NK-92 (cell line): ENCODE measurements around the gene PLBD2.
"Not testable (repeated sequence)": the region's sequence is repeated elsewhere in the genome, so short reads cannot be mapped to it uniquely, and the experiment has no call there.

Experiments
- DNase-seq: peaks from one replicate; lab custom pipeline; 2025; ENCODE audit not compliant: unreplicated experiment; lab: John Stamatoyannopoulos, UW

The PLBD2 gene

DNA sequence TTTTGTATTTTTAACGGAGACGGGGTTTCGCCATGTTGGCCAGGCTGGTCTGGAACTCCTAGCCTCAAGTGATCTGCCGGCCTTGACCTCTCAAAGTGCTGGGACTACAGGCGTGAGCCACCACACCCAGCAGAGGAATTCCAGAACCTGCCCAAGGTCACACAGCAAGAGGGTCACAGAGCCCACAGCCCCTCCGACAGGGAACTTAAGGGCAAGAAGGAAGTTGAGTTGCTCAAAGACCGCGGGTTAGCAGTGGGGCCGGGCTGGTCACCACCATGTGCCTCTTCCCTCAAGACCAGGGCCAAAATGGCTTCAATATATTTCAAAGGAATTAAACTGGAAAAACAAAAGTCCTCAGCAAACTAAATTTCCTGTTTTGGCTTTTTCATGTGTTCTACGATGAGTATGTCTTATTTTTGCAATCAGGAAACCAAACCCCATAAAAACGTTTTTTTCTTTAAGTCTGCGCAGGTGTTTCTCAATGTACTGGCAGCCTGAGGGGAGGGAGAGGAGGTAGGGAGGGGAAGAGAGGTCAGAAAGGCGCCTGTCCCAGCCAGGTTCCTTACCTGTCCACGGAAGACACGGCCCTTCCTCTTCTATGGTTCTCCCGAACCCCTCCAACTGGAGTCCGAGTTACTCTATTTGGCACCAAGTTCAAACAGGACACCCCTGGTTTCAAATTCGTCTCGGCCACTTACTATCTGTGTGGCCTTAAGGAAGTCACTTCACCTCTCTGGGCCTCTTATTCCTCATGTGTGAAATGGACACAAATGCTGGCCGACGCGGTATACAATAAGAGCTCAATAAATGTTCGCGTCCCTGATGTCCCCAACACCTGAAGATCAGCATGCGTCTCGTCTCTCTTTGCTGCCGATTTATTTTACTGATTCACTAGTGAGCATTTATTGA, 24.3 kb upstream of the PLBD2 start:
- DNase-seq, result no peak

DNA sequence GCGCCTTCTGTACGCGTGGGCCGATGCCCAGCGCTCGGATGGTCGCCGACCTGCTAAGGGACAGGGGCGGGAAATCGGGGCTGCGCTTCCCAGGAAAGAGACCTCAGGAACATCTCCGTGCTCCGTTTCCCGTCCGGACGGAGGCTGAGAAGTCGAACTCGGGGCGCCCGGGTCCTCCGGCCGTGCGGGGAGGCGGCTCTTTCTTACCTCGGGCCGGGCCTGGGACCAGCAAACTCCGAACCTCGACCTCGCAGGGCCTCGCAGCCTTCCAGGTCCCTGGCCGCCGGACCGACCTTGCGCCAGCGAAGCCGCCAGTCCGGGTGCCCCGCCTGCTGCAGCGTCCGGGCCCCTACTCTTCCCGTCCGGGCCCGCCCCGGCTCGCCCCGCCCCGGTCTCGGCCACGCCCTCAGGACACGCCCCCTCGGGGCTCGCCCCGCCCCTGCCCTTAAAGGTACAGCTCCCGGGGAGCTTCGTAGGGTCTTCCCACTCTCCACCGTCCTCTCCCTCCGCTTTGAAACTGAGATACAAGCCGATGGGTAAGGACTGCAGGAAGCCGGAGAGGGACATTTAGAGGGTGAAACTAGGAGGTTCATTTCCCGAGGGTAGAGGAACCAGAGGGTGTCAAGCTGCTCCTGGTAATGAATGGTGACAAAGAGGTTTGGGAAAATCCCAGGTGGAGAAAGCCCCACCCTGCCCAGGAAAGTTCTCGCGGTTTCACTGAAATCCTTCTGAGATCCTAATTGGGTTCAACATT, 23.4 kb upstream of the PLBD2 start, which contains the start of gene SLC8B1:
TSS of gene SLC8B1 (minus strand) at position 324 of the 754 bp plus-strand sequence. CDS start 2,231 bp downstream, outside the sequence.
- DNase-seq, result peak; percentile 9

DNA sequence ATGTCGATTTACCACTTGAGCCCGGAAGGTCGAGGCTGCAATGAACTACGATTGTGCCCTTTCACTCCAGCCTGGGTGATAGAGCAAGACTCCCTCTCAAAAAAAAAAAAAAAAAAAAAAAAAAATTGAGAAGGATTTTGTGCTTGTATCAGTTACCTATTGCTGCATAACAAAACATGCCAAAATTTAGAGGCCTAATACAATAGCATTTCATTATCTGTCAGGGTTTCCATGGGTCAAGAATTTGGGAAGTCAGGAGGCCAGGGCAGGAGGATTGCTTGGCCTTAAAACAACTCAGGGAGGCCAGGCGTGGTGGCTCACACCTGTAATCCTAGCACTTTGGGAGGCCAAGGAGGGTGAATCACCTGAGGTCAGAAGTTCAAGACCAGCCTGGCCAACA, 18.8 kb upstream of the PLBD2 start:
- DNase-seq, result no peak

DNA sequence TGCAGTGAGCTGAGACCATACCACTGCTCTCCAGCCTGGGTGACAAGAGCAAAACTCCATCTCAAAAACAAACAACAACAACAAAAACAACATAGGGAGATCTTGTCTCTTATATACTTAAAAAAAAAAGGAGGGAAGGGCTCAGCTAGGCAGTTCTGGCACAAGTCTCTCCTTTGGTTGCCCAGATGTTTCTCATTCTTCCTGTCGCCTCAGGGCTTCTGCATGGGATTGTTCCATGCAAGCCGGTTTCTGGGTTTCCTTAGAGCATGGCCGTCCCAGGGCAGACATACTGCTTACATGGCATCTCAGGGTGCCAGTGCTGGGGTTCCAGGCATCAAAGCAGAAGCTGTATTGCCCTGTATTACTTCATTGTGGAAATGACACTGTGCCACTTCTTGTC, 18.3 kb upstream of the PLBD2 start:
- DNase-seq, result no peak

DNA sequence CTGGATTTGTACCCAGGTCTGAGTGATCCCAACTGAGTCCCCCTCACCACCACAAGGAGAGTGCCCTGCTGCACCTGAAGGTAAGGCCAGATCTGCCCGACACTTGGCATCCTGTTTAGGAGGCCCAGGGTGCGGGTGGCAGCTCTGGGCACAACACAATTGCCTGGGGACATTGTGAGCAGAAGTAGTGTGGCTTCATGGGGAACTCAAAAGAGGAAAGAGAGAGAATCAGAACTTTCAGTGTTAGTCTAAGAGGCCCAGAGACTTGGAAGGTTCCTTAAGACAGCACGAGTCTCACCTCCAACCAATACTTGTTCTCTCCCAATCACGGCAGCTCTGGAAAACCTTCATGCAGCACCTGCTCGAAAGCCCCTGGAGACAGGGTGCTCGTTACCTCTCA, 16.9 kb upstream of the PLBD2 start:
- DNase-seq, result no peak

DNA sequence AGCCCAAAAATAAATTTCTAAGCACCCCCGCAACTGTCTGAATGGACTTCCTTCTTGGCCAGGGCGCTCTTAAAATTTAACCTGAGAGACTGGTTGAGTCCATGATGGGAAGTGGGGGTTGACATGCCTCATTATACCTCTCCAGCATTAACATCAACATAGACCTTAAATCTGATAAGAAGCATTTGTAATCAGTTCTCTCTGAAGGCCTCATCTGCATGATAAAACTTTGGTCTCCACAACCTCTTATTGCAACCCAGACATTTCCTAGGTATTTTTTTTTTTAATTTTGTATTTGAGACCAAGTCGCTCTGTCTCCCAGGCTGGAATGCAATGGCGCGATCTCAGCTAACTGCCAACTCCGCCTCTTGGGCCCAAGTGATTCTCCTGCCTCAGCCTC, 13.1 kb upstream of the PLBD2 start:
- DNase-seq, result no peak

DNA sequence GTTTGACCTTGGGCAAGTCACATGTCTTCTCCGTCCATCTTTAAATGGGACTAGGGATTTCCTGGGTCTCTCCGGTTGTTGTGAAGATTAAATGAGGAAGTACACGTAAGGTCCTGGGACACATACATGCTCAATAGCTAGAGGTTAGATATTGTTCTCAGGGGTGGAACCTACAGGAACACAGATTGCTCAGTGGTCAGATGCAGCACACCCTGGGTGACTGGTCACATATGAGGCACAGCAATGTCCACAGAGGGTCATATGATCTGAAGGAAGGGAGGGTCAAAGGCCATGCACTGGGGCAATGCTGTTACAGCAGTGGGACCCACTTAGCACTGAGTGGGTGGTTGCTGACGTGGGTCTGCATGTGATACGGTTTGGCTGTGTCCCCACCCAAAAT, 12.0 kb upstream of the PLBD2 start:
- DNase-seq, result no peak

DNA sequence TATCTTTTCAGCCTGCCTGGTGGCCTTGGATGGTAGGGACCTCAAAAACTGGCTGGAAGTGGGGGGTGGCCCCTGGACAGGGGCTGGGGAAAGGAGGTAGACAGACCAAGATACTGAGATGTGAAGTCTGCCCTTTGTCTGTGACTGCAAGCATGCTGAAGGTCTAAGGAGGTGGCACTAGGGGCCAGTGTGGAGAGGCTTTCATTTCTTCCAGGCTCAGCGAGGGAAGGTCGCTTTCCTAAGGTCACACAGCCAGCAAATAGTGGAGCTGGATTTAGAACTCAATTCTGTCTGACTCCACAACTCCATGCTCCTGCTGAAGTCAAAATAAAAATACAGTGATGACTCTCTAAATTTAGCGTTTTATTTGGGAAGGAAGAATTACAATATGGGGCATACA, 11.3 kb upstream of the PLBD2 start:
- no peak for DNase-seq

DNA sequence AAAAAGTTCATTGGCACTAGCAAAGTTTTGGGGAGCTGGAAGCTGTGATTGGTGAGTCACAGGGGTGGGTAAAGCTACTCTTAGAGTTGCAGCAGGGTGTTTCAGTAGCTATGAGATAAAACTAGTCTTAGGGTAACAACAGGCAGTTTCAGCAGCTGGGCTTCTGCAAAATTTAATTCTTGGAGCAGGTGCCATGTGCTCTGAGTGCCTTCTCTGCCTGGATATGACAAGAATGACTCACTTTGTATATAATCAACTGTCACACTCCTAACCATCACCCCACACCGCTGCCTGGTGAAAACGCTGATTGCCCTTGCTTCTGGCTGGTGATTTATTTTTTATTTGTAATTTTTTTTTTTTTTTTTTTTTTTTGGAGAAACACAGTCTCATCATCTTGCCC, 10.5 kb upstream of the PLBD2 start:
- no peak for DNase-seq

DNA sequence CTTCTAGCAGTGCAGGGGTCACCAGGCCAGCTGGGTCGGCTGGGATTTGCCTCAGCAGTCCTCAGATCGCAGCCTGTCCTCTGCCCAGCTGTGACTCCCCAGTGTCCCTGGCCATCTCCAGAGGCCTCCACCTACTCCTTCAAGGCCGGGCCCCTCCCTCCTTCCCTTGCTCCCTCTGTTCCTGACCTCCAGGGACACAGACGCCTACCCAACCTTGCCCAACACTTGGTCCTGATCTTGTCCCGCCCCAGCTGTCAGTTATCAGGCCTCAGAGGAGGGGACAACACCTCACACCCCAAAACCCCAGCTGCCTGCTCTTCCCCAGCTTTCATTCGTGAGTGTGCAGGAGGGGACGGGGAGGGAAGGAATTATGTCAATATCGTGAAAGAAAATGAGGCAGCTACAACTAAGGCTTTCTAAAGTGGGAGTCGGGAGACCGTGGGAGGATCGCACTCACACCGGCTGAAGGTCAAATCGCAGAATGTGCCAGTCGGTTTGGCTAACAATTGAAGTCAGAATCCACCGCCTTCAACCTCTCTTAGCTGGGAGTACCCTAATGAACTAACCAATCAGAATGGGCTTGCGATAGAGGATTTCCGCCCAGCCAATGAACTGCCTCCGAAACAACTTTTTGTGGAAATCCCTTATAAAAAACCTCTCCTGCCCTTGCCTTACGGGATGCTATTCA, 9.4 kb upstream of the PLBD2 start:
- DNase-seq, result no peak

DNA sequence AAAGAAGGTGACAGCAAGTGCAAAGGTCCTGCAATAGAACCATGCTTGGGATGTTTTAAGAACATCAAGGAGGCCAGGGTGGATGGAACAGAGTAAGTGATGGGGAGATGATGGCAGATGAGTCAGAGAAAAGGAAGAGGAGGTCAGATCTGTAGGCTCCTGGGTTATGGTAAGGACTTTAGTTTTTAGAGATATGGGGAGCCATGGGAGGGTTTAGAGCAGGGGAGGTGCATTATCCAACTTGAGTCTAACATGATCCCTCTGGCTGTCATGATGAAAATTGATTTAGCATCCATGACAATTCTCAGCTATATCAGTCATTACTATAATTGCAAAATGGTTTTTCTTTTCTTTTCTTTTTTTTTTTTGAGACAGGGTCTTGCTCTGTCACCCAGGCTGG, 7.3 kb upstream of the PLBD2 start:
- DNase-seq, result no peak

DNA sequence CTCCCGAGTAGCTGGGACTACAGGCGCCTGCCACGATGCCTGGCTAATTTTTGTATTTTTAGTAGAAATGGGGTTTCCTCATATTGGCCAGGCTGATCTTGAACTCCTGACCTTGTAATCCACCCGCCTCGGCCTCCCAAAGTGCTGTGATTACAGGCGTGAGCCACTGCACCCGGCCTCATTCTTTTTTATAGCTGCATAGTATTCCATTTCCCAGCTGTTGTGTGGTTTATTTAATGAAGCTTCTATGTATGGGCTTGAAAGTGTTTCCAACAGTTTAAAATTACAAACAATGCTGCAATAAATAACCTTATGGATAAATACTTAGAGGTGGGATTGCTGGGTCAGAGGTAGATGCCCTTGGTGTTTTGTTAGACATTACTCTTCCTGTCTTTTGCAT, 4.2 kb upstream of the PLBD2 start:
- DNase-seq, result not testable (repeated sequence)

DNA sequence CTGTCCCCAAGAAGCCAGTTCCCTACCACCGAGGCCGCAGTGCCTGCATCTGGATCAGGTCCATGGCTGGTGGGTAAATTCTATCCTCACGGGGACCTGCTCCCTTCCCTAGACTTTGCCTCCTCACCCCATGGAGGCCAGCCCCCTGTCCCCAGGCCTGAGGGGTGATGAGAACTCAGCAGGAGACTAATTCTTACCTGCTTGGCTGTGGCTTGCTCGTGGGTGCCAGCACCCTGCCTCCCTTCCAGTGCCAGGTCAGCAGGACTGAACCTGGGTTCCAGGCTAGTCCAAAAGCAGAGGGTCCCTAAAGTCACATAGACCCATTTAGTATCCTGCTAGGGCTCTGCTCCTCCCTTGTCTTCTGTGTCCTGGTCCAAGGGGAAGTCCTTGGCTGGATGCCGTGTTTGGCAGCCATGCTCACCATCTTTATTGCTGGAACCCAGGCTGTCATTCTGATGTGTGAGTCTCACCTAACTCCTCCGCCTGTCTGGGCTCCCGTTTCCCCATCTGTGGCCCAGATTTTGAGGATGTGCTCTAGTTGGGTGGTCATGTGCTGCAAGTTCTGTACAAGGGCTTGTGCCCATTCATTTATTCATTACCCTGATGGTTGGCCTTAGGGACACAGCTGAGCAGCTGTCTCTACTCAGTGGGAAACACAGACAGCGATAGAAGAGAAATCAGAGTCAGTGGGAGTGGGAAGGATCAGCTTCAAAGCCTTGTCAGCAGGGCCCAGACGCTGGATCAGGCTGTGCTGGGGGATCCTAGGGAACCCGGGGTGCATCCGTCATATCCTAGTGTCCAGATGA, 949 bp downstream of the PLBD2 start:
- no peak for DNase-seq

DNA sequence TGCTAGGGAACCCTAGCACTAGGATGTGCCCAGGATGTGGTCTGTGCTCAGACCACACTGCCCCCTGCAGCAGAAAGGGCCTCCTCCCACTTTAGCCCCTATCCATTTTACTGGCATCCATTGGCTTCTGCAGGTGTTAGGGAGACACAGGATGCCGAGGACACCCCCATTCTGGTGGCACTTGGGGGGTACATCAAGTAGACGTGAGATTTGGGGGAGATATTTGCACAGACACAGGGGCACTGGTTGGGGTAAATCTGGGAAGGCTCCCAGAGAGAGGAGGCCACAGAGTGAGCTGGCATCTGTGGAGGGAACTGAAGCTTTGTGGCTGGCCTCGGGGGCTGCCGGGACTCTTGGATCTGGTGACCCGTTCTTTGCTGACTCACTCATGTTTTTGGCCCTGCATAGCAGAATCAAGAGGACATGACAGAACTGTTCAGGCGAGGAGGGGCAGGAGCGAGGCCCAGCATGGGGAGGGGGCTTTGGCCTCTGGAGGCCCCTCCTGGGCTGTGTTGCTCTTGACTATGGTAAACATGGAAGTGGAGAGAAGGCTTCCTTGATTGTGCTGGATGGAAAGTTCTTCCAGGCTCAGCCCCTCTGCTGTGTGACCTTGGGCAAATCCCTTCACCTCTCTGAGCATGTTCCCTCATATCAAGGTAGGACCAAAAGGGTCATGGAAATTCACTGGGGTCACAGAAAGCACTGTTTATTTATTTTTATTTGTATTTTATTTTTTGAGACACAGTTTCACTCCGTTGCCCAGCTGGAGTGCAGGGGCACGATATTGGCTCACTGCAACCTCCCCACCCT, 1.8 kb downstream of the PLBD2 start:
- DNase-seq, result no peak

DNA sequence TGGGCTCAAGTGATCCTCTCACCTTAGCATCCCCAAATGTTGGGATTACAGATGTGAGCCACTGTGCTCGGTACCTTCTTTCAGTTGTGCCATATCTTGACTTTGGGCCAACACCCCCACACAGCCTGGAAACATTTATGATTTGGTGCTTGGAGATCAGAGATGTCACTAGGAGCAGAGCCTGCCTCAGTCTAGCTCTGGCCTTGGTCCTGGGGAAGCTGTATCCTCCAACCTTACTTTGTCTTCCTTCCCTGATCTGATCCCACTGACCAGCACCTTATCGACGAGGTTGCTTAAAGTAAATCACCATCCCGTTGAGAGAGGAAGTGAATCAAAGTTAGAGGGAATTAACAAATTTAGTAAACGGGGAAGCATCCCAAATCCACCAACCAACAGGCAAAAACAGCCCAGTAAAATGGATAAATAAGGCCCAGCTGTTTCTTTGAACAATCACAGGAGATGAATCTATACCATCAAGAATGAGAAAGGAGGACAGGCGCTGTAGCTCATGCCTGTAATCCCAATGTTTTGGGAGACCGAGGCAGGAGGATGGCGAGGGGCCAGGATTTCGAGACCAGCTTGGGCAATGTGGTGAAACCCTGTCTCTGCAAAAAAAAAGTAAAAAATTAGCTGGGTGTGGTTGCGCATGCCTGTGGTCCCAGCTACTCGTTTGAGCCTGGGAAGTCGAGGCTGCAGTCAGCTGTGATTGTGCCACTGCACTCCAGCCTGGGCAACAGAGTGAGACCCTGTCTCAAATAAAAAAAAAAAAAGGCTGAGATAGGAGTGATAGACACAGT, 3.4 kb downstream of the PLBD2 start:
- DNase-seq, result no peak

DNA sequence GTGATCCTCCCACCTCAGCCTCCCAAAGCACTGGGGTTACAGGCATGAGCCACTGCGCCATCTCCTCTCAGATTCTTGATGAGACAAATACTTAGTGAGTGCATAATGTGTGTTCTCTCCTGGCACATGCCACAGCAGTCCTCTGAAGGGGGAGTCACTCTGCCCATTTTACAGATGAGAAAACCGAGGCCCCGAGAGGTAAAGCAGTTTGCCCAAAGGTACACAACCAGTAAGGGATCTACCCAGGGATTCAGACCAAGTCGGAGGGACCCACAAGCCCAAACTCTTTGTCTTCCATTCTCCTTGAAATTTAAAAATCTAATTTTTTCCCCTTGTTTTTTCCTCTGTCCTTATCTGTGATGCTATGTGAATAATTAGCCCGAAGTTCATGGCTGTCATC, 6.3 kb downstream of the PLBD2 start:
- no peak for DNase-seq

DNA sequence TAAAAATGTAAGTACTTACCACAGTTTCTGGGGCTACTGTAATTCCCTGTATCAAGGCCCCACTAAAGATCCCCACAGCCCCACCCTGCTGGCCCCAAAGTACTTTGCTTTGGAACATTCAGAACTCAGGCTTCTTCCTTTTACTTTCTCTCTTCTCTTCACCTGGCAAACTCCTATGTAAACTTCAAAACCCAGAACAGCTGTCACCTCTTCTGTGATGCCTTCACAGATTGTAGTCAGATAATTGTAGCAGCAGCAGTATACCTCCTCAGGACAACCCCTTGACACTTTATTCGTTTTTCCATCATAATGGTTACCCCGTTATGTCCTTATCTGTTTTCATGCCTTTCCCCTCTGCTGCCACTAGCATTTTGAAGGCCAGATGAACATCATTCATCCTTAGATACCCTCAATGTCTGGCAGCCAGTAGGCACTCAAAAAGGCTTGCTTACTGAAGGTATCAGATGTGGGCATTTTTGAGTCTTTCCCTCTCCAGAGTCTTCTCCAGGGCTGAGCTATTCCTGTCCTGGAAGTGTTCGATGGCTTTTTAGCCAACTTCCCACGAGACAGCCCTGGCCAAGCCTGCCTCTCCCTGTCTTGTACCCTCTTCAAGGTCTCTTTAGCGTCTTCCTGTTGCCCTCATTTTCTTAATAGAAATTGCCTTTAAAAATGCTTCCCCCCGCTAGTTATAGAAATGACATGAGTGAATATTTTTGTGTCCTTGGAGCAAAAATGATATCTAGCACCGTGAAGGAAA, 7.4 kb downstream of the PLBD2 start:
- DNase-seq, result no peak

DNA sequence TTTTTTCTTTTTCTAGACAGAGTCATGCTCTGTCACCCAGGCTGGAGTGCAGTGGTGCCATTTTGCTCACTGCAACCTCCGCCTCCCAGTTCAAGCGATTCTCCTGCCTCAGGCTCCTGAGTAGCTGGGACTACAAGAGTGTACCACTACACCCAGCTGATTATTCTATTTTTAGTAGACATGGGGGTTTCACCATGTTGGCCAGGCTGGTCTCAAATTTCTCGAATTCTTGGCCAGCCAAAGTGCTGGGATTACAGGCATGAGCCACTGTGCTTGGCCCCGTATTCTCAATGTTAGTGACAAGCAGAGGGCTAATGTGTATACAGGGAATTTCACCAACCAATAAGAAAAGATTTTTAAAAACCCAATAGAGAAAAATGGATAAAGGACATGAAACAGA, 8.4 kb downstream of the PLBD2 start:
- no peak for DNase-seq

DNA sequence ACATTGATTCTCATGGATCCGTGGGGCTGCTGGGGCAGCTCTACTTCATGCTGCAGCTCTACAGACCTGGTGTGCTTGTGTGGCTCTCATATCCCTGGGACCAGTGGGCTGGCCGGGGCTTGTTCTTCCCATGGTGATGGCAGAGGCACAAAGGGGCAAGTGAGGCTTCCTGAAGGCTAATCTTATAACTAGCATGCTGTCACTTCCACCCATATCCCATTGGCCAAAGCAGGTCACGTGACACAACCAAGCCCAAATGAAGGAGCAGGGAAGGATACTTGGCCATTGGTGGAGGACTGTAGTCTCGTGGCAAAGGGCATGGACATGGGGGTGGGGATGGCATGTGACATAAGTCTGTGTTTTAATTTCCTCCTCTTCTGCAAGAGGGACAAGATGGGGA, 9.9 kb downstream of the PLBD2 start:
- no peak for DNase-seq
